HepG2 (cell line): ENCODE measurements around the gene GRB2. TPM values are rescaled to one million over a fixed set of nuclear protein-coding genes. Genes with fewer than 3 reads are reported as not detected.
A peak's percentile ranks its signal among the peaks of the same experiment; 100 is the strongest.

Source experiments
- ATF3 ChIP-seq: sonication (generic); formaldehyde crosslinking; IDR thresholded peaks from 2 replicates; pipeline ENCODE4 v1.4.0; 2020; ENCODE audit warnings: missing genetic modification reagents
- CCDC6 ChIP-seq: sonication (generic); formaldehyde crosslinking; IDR thresholded peaks from 2 replicates; pipeline ENCODE4 v1.8.1; 2022; ENCODE audit warnings: mild to moderate bottlenecking, missing genetic modification reagents, moderate library complexity
- DZIP1 ChIP-seq: sonication (generic); formaldehyde crosslinking; IDR thresholded peaks from 2 replicates; pipeline ENCODE4 v1.5.0; 2020; ENCODE audit warnings: mild to moderate bottlenecking, missing genetic modification reagents
- GTF3A ChIP-seq: sonication (generic); formaldehyde crosslinking; conservative IDR thresholded peaks from 2 replicates; pipeline ENCODE4 v1.4.0; 2020; ENCODE audit warnings: mild to moderate bottlenecking, missing genetic modification reagents
- HDAC1 ChIP-seq: sonication (generic); formaldehyde crosslinking; IDR thresholded peaks from 2 replicates; pipeline ENCODE4 v1.5.1; 2020; ENCODE audit warnings: mild to moderate bottlenecking, missing genetic modification reagents
- KLF6 ChIP-seq: IDR thresholded peaks from 2 replicates; pipeline ENCODE4 v1.8.0; 2016; ENCODE audit warnings: missing biosample characterization, missing genetic modification reagents
- MAX ChIP-seq: IDR thresholded peaks from 2 replicates; pipeline ENCODE4 v1.6.1; 2012; ENCODE audit warnings: inconsistent platforms
- PATZ1 ChIP-seq: sonication (generic); formaldehyde crosslinking; IDR thresholded peaks from 2 replicates; pipeline ENCODE4 v1.4.0; 2020; ENCODE audit warnings: missing genetic modification reagents
- USF2 ChIP-seq, 2 experiments: sonication (generic) in 1 of 2; formaldehyde crosslinking in 1 of 2; IDR thresholded peaks; 2 replicates each; pipeline versions ENCODE4 v1.5.1 to v1.6.1; 2011 to 2020; ENCODE audit warnings: borderline replicate concordance in 1 of 2, low read depth in 1 of 2, low read length in 1 of 2, mild to moderate bottlenecking in 1 of 2, missing genetic modification reagents in 1 of 2, moderate library complexity in 1 of 2
- ZIK1 ChIP-seq: sonication (generic); formaldehyde crosslinking; IDR thresholded peaks from 2 replicates; pipeline ENCODE4 v1.5.0; 2020; ENCODE audit warnings: mild to moderate bottlenecking, low read depth, missing genetic modification reagents, borderline replicate concordance
- ZNF44 ChIP-seq: sonication (generic); formaldehyde crosslinking; IDR thresholded peaks from 2 replicates; pipeline ENCODE4 v1.5.1; 2020; ENCODE audit warnings: mild to moderate bottlenecking, missing genetic modification reagents
- ZNF564 ChIP-seq: sonication (generic); formaldehyde crosslinking; IDR thresholded peaks from 2 replicates; pipeline ENCODE4 v1.8.1; 2023; ENCODE audit warnings: mild to moderate bottlenecking, missing genetic modification reagents
- ZNF703 ChIP-seq: sonication (generic); formaldehyde crosslinking; IDR thresholded peaks from 2 replicates; pipeline ENCODE4 v1.5.1; 2020; ENCODE audit warnings: missing genetic modification reagents, mild to moderate bottlenecking, moderate library complexity, borderline replicate concordance
- ZNF800 ChIP-seq: sonication (generic); formaldehyde crosslinking; IDR thresholded peaks from 2 replicates; pipeline ENCODE4 v1.4.0; 2020; ENCODE audit warnings: missing genetic modification reagents
- ZXDC ChIP-seq: sonication (generic); formaldehyde crosslinking; IDR thresholded peaks from 2 replicates; pipeline ENCODE4 v1.5.0; 2020; ENCODE audit warnings: mild to moderate bottlenecking, missing genetic modification reagents
- polyA plus RNA-seq, 8 experiments: library from polyadenylated mRNA; depleted of rRNA in 3 of 8; stranded (reverse) in 7 of 8; unstranded in 1 of 8; fragments of >200 nt; fragmentation: Illumina TruSeq in 4 of 8; extraction: Trizol in 4 of 8; gene quantifications; 2 replicates each; pipeline versions ENCODE4 v1.2.1 to v1.2.3, GENCODE V29; 2011 to 2016; ENCODE audit warnings: low read depth in 4 of 8, missing spikeins in 1 of 8, mixed read lengths in 1 of 8; ENCODE audit not compliant: insufficient read depth in 1 of 8
- total RNA-seq, 5 experiments: library from RNA; depleted of rRNA; stranded (reverse); fragments of >200 nt; fragmentation: Illumina TruSeq; extraction: Trizol; gene quantifications; 2 replicates each; pipeline ENCODE4 v1.2.3, GENCODE V29; 2016; ENCODE audit warnings: low read depth in 1 of 5

The GRB2 gene
- total and polyA plus RNA-seq, 2 of the 13 experiments (the other 11 are each of a cell fraction or from before 2014, with no cell fraction given): 84.6 to 92.3 TPM

- TF ChIP-seq PATZ1 (CRISPR knock-in tag) (0 out of 2 replicates have a peak, but pooled peaks have one; percentile 5), DZIP1 (CRISPR knock-in tag) (peak; percentile 86; the same call in 1 of the 2 replicates), ZIK1 (CRISPR knock-in tag) (no peak), ZNF703 (CRISPR knock-in tag) (no peak), ZNF800 (CRISPR knock-in tag) (no peak), MAX (no peak), CCDC6 (CRISPR knock-in tag) (peak; percentile 63), KLF6 (CRISPR knock-in tag) (no peak), ZNF44 (CRISPR knock-in tag) (0 out of 2 replicates have a peak, but pooled peaks have one; percentile 9), GTF3A (CRISPR knock-in tag) (no peak), USF2 (IDR thresholded peaks at IDR 0.05; ENCODE audit: low read depth, low read length) (no peak), USF2 (CRISPR knock-in tag; IDR thresholded peaks at IDR 0.05; ENCODE audit: borderline replicate concordance) (no peak), ATF3 (CRISPR knock-in tag) (no peak), HDAC1 (CRISPR knock-in tag) (peak; percentile 29), ZNF564 (peak; percentile 69), ZXDC (CRISPR knock-in tag) (0 out of 2 replicates have a peak, but pooled peaks have one; percentile 12)
- TF ChIP-seq, all 625 proteins: peak for 40
Measured at GRCh38 chr17:75404731-75405364, 630 bp downstream of the GRB2 start (continued).
